T-cell (primary cell): Measurements from ENCODE around the gene ODAD2. TPM values are rescaled to one million over a fixed set of nuclear protein-coding genes. Genes with fewer than 3 reads are reported as not detected.
A peak's percentile ranks its signal among the peaks of the same experiment; 100 is the strongest.
"Not testable (repeated sequence)": the region's sequence is repeated elsewhere in the genome, so short reads cannot be mapped to it uniquely, and the experiment has no call there.

Experiments
- ATAC-seq, 4 experiments: fragments of 200-7000 bp in 3 of 4; fragments of 150-1000 bp in 1 of 4; cut with Tn5 transposase; replicated peaks in 1 of 4; 1 replicate in 3 of 4; 2 replicates in 1 of 4; pipeline ENCODE4 v1.10.0; 2021; ENCODE audit warnings: moderate library complexity in 3 of 4, mild to moderate bottlenecking in 2 of 4, moderate number of reproducible peaks in 1 of 4
- CTCF ChIA-PET, 2 donors: fragments of 300-600 bp; sonication (Branson Sonifier 250); formaldehyde crosslinking; loops; one replicate each; lab custom pipeline; 2022; ENCODE audit warnings: antibody characterized with exemption in 2 of 2; lab: Charles Lee
- POLR2A ChIA-PET, 2 donors: fragments of 300-600 bp; sonication (Branson Sonifier 250); formaldehyde crosslinking; loops; one replicate each; lab custom pipeline; 2022; ENCODE audit warnings: antibody characterized with exemption in 2 of 2; lab: Charles Lee
- DNase-seq, 35 experiments: peaks; one replicate each; pipeline versions ENCODE4 v3.0.0 to v3.0.0-alpha.2; 2013 to 2023
- H3K27ac ChIP-seq: one replicate; pipeline ENCODE4 v1.5.1; 2013; ENCODE audit warnings: low read length
- H3K27me3 ChIP-seq, 2 experiments: replicated peaks in 1 of 2; 1 replicate in 1 of 2; 2 replicates in 1 of 2; pipeline versions ENCODE4 v1.6.1 to v1.7.0; 2013; ENCODE audit warnings: low read length in 1 of 2, mixed read lengths in 1 of 2; ENCODE audit not compliant: control insufficient read depth in 2 of 2, insufficient read depth in 2 of 2; ENCODE audit errors: extremely low read depth in 1 of 2
- H3K36me3 ChIP-seq, 2 donors: 1 replicate in 1 of 2; 2 replicates in 1 of 2; pipeline versions ENCODE4 v1.6.1 to v1.7.0; 2013; ENCODE audit warnings: low read length in 1 of 2; ENCODE audit not compliant: control insufficient read depth in 2 of 2, insufficient read depth in 1 of 2; ENCODE audit errors: extremely low read depth in 1 of 2
- H3K4me1 ChIP-seq, 2 experiments: 1 replicate in 1 of 2; 2 replicates in 1 of 2; pipeline versions ENCODE4 v1.6.1 to v1.7.0; 2013; ENCODE audit warnings: low read length in 2 of 2, mixed read lengths in 1 of 2; ENCODE audit not compliant: insufficient read depth in 2 of 2, control insufficient read depth in 1 of 2; ENCODE audit errors: extremely low read depth in 1 of 2
- H3K4me3 ChIP-seq, 2 donors: 1 replicate in 1 of 2; 2 replicates in 1 of 2; pipeline versions ENCODE4 v1.5.1 to v1.7.0; 2013; ENCODE audit warnings: mild to moderate bottlenecking in 2 of 2, low read length in 1 of 2, moderate library complexity in 1 of 2; ENCODE audit not compliant: control insufficient read depth in 1 of 2; ENCODE audit errors: extremely low read depth in 1 of 2
- H3K9me3 ChIP-seq: 2 replicates; pipeline ENCODE4 v1.7.0; 2013
- H3K27ac Mint-ChIP-seq, 2 donors: one replicate each; pipeline ENCODE4 v1.8.0; 2020 to 2021; ENCODE audit warnings: mild to moderate bottlenecking in 2 of 2, mixed read lengths in 2 of 2
- H3K27me3 Mint-ChIP-seq, 2 donors: one replicate each; pipeline ENCODE4 v1.8.0; 2021 to 2022; ENCODE audit warnings: mixed read lengths in 2 of 2
- H3K36me3 Mint-ChIP-seq: one replicate; pipeline ENCODE4 v1.8.0; 2021; ENCODE audit warnings: mixed read lengths
- H3K4me1 Mint-ChIP-seq, 3 donors: one replicate each; pipeline ENCODE4 v1.8.0; 2020 to 2022; ENCODE audit warnings: mixed read lengths in 3 of 3, mild to moderate bottlenecking in 1 of 3
- H3K4me3 Mint-ChIP-seq, 3 donors: one replicate each; pipeline ENCODE4 v1.8.0; 2020 to 2022; ENCODE audit warnings: mild to moderate bottlenecking in 3 of 3, mixed read lengths in 3 of 3, moderate library complexity in 3 of 3
- H3K9me3 Mint-ChIP-seq, 3 donors: one replicate each; pipeline ENCODE4 v1.8.0; 2020 to 2022; ENCODE audit warnings: mixed read lengths in 3 of 3
- WGBS: methylation state at CpG from one replicate; pipeline ENCODE4 v1.1.5; 2013; ENCODE audit warnings: missing lambda C conversion rate; ENCODE audit not compliant: insufficient coverage; 5-methylcytosine and 5-hydroxymethylcytosine counted together
- total RNA-seq, 35 experiments: library from RNA in 6 of 35; stranded (reverse) in 6 of 35; fragments of 120-200 nt in 1 of 35; gene quantifications; one replicate each; pipeline versions ENCODE4 v1.2.1 to v1.2.4 and lab custom pipeline; 2013 to 2026

Gene ODAD2
- total RNA-seq, 5 donors from 2014 or later (not counting 1 experiment from before 2014, with no cell fraction given) = 0.20 to 0.33 TPM; not detected in 3

DNA sequence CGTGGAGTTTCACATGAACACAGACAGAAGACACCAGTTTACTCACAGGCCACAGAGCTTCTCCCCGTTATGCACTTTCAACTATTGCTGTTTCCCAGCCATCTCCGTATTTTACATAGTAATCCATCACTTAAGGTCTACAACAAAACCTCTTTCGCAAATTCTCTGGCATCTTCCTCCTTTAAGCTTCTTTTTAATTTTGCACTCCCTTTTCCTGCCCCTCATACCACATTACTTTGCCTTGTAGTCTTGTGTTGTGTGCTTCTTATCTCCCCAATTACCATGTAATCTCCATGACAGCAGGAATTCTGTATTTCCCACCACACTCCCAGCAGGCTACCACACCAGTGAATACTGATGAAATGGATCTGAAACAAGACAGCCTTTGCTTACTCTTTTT, 87.3 kb downstream of the ODAD2 start:
- no peaks in the 10 kb centered on the region for H3K9me3 ChIP-seq
- ATAC-seq = no peak
- H3K4me1 ChIP-seq = peaks cover 0 to 3% of the 10 kb centered on the region in 2 experiments
- no peaks in the 10 kb centered on the region for H3K36me3 Mint-ChIP-seq
- no peak overlapping the region for H3K4me3 ChIP-seq
- WGBS = no CpG with 5 or more reads among the region's 4 CpGs
- no peak overlapping the region for H3K27ac Mint-ChIP-seq
- H3K36me3 ChIP-seq = no peaks in the 10 kb centered on the region
- no peak overlapping the region for H3K4me3 Mint-ChIP-seq
- H3K27me3 ChIP-seq = no peaks in the 10 kb centered on the region
- H3K4me1 Mint-ChIP-seq = no peaks in the 10 kb centered on the region
- ChIA-PET POLR2A (no interaction called here), CTCF (no interaction called here)
- H3K9me3 Mint-ChIP-seq = peaks cover 0 to 7% (median 3%) of the 10 kb centered on the region in 3 donors
- H3K27me3 Mint-ChIP-seq = peaks cover 12 to 13% of the 10 kb centered on the region in 2 donors
- no peak for DNase-seq
- H3K27ac ChIP-seq = no peak overlapping the region

DNA sequence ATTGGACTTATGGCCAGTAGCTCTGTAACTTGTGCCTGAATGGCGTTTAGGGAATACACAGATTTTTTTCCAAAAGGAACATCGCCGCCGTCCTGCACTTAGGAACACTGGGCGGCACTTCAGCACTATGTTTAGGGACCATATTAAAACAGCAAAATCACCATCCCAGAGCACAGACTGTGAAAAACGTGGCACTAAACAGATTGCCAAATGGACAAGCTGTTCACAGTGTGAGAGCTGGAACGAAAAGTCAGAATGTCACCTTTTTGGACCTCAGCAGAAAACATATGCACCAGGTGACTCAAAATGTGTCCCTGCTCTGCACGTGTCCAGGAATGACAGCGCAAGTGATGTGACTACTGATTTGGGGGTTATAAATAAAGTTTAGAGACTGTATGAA, 87.9 kb downstream of the ODAD2 start:
- Mint-ChIP-seq H3K4me1 (no peaks in the 10 kb centered on the region), H3K27me3 (peaks cover 10 to 11% of the 10 kb centered on the region in 2 donors), H3K27ac (no peak overlapping the region), H3K9me3 (peaks cover 0 to 7% (median 3%) of the 10 kb centered on the region in 3 donors), H3K36me3 (no peaks in the 10 kb centered on the region), H3K4me3 (no peak overlapping the region)
- H3K9me3 ChIP-seq = no peaks in the 10 kb centered on the region
- no peak for DNase-seq
- H3K27me3 ChIP-seq = no peaks in the 10 kb centered on the region
- no peak overlapping the region for H3K4me3 ChIP-seq
- H3K36me3 ChIP-seq = no peaks in the 10 kb centered on the region
- ChIA-PET POLR2A (no interaction called here), CTCF (no interaction called here)
- ATAC-seq = no peak
- no peak overlapping the region for H3K27ac ChIP-seq
- peaks cover 0 to 3% of the 10 kb centered on the region in 2 experiments for H3K4me1 ChIP-seq
- 93% methylated on average over 5 of the region's 9 CpGs for WGBS

DNA sequence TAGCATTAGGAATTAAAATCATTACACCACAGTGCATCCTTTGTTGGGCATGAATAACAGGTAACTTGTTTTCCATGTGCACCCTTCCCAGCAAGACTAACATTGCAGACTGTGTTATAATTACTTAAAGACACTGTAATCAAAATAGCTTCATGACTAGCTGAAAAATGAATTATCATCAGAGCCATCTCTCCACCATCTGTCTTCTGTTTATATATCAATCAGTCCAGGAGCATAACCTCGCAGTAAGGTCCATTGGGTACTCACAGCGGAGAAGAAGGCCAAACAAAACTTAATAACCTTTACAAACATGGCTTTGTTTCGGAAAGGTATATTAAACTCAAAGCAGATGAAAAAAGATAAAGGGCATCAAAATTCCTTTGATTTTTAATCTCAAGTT, 90.6 kb downstream of the ODAD2 start:
- DNase-seq (no peak), ATAC-seq (no peak)
- no peaks in the 10 kb centered on the region for H3K36me3 ChIP-seq
- H3K27ac ChIP-seq = no peak overlapping the region
- H3K9me3 ChIP-seq = no peaks in the 10 kb centered on the region
- peaks cover 0 to 3% of the 10 kb centered on the region in 2 experiments for H3K4me1 ChIP-seq
- no peaks in the 10 kb centered on the region for H3K27me3 ChIP-seq
- Mint-ChIP-seq H3K4me1 (no peaks in the 10 kb centered on the region), H3K36me3 (no peaks in the 10 kb centered on the region), H3K27me3 (peaks cover 2 to 8% of the 10 kb centered on the region in 2 donors), H3K27ac (no peak overlapping the region), H3K9me3 (peaks cover 5 to 14% (median 6%) of the 10 kb centered on the region in 3 donors), H3K4me3 (no peak overlapping the region)
- WGBS = no CpG with 5 or more reads among the region's 3 CpGs
- ChIA-PET CTCF (interaction anchor here in 1 of 2 donors (0.7 kb wide), 1 partner anchor 91 kb away, joined by 5 read pairs; no protein-coding TSS in a partner anchor), POLR2A (no interaction called here)
- H3K4me3 ChIP-seq = no peak overlapping the region

DNA sequence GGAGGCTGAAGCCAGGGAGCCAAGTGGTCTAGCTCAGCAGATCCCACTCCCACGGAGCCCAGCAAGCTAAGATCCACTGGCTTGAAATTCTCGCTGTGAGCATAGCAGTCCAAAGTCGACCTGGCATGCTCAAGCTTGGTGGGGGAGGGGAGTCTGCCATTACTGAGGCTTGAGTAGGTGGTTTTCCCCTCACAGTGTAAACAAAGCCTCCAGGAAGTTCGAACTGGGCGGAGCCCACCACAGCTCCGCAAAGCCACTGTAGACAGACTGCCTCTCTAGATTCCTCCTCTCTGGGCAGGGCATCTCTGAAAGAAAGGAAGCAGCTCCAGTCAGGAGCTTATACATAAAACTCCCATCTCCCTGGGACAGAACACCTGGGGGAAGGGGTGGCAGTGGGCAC, 99.4 kb downstream of the ODAD2 start:
- DNase-seq (peak in 33 of 35 experiments; percentile 0 to 63 (median 41)), ATAC-seq (peak in 3 of 4 experiments; percentile 66 to 78 (median 75))
- Mint-ChIP-seq H3K4me3 (peak overlapping the region in 2 of 3 donors; percentile 39 to 51), H3K27me3 (peaks cover 0 to 10% of the 10 kb centered on the region in 2 donors), H3K9me3 (peaks cover 7 to 32% (median 17%) of the 10 kb centered on the region in 3 donors), H3K27ac (peak overlapping the region; percentile 55 to 77), H3K36me3 (peaks cover 13% of the 10 kb centered on the region), H3K4me1 (peaks cover 0 to 18% (median 16%) of the 10 kb centered on the region in 3 donors)
- H3K4me3 ChIP-seq, H3K36me3 ChIP-seq, CTCF ChIA-PET, H3K9me3 ChIP-seq, H3K27ac ChIP-seq, H3K4me1 ChIP-seq, H3K27me3 ChIP-seq: not testable (repeated sequence)
- 75% methylated on average over 2 of the region's 6 CpGs for WGBS
- POLR2A ChIA-PET = interaction anchor here in 1 of 2 donors (0.5 to 0.7 kb wide), 2 partner anchors 22 to 26 kb away, joined by 4 to 5 read pairs; no protein-coding TSS in a partner anchor

DNA sequence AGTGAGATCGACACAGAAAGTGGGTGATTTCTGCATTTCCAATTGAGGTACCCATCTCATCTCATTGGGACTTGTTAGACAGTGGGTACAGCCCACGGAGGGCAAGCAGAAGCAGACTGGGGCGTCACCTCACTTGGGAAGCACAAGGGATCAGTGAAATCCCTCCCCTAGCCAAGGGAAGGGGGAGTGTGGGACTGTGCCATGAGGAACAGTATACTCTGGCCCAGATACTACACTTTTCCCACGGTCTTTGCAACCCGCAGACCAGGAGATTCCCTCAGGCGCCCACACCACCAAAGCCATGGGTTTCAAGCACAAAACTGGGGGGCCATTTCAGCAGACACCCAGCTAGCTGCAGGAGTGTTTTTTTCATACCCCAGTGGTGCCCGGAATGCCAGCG, 99.8 kb downstream of the ODAD2 start:
- Histone ChIP-seq H3K27ac (no peak overlapping the region), H3K36me3 (no peaks in the 10 kb centered on the region), H3K4me3 (no peak overlapping the region), H3K27me3 (no peaks in the 10 kb centered on the region), H3K9me3 (peaks cover 3% of the 10 kb centered on the region), H3K4me1 (peaks cover 0 to 5% of the 10 kb centered on the region in 2 experiments)
- ATAC-seq (no peak), DNase-seq (no peak)
- POLR2A ChIA-PET = interaction anchor here in 1 of 2 donors (0.5 to 0.7 kb wide), 2 partner anchors 22 to 26 kb away, joined by 4 to 5 read pairs; no protein-coding TSS in a partner anchor
- Mint-ChIP-seq H3K9me3 (peaks cover 7 to 31% (median 16%) of the 10 kb centered on the region in 3 donors), H3K27me3 (peaks cover 0 to 9% of the 10 kb centered on the region in 2 donors), H3K4me1 (peaks cover 0 to 18% (median 16%) of the 10 kb centered on the region in 3 donors), H3K4me3 (no peak overlapping the region), H3K36me3 (peaks cover 13% of the 10 kb centered on the region), H3K27ac (peak overlapping the region in 1 of 2 donors; percentile 77)
- CTCF ChIA-PET = no interaction called here
- WGBS = 85% methylated on average over 2 of the region's 8 CpGs

DNA sequence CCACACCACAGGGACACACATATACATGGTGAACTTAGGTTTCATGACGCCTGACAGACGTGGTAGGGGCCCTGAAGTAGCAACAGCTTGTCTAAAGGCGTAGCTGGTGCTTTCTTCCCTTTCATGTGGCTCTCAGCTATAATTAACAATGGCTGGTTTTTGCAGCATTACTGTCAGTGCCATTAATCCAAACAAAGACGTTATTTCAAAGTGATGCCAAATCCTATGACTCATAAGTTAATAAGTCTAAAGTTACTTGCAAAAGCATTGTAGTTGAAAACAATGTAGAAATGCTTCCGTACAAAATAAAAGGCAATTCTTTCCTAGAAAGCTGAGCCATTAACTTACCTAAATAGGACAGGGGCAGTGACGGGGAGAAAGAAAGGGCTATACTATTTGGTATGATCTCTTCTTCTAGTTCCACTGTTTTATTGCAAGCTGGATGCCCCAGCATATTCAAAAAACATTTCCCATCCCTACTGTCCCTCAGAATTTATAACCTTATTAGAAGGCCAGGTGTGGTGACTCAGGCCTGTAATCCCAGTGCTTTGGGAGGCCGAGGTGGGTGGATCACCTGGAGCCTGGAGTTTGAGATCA, 105.4 kb downstream of the ODAD2 start:
- Mint-ChIP-seq H3K27me3 (peaks cover 2 to 6% of the 10 kb centered on the region in 2 donors), H3K4me1 (no peaks in the 10 kb centered on the region), H3K36me3 (peaks cover 3% of the 10 kb centered on the region), H3K4me3 (no peak overlapping the region), H3K27ac (no peak overlapping the region), H3K9me3 (peaks cover 4 to 11% (median 5%) of the 10 kb centered on the region in 3 donors)
- 100% methylated on average over 1 of the region's 7 CpGs for WGBS
- Histone ChIP-seq H3K27me3 (no peaks in the 10 kb centered on the region), H3K9me3 (no peaks in the 10 kb centered on the region), H3K27ac (no peak overlapping the region), H3K4me3 (no peak overlapping the region), H3K4me1 (no peaks in the 10 kb centered on the region), H3K36me3 (no peaks in the 10 kb centered on the region)
- DNase-seq (no peak), ATAC-seq (peak in 1 of 4 experiments; percentile 59)
- CTCF ChIA-PET = no interaction called here
- POLR2A ChIA-PET = no interaction called here
